Hematopoietic multipotent progenitor cell (in vitro differentiated cells): ENCODE data around the gene ARID5B. TPM values are rescaled to one million over a fixed set of nuclear protein-coding genes. Genes with fewer than 3 reads are reported as not detected.

Experiments
- DNase-seq, 3 donors: peaks; one replicate each; pipeline ENCODE4 v3.0.0-alpha.2; 2011 to 2015; ENCODE audit warnings: low read depth in 2 of 3, low spot score in 2 of 3
- total RNA-seq: library from RNA; depleted of rRNA; stranded (reverse); fragments of >200 nt; gene quantifications from one replicate; pipeline ENCODE4 v1.2.3, GENCODE V29; 2012

The ARID5B gene
- total RNA-seq, 1 donor = 11.3 TPM

DNA sequence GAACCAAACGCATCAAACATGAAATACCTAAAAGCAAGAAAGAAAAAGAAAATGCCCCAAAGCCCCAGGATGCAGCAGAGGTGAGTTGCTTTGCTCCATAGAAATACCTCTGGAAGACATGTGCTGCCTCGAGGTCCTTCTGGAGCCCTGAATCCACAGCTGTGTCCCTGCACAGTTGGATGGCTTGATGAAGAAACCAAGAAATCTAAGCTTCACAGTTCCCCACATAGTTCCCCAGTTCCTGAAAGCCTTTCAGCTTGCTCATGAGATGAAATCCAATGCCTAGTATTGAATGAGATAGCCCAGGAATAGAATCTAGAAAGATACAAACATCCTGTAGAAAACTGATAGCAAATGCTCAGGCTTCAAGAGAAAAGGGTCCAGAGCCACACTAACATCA lies 184.3 kb downstream of the ARID5B start:
- no peak for DNase-seq

DNA sequence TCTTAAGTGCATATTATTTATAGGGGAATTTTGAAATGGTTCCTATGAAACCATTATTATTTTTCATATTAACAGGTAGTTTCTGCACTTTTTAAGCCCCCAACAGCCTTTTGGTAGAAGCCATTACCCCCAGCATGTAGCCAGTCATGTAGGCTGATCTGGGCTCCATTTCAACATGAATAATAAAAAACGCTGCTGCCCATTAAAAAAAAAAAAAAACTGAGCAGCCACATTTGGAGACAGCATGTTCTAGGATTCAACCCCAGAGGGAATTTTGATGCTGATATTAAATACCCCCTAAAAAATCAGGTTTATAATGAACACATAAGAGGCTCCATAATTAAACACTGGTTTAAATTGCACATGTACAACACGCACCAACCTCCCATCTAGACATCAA lies 185.8 kb downstream of the ARID5B start:
- no peak for DNase-seq

DNA sequence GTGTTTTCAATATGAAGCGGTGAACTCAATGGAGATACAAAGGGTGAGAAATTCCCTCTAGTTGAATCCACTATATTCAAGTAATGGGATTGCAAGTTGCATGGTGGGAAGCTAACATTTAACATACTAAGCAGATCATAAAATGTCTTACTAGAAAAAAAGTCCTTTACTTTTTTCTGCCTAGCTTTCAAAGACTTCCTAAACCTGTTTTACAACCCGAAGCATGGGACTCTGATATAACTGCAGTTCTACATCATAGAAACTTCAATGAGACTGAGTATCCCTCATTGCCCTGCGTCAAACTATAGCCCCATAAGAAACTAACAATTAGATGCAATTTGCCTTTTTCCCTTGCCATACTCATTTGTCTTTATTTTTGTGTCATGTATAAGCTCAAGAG lies 187.3 kb downstream of the ARID5B start:
- DNase-seq = no peak

DNA sequence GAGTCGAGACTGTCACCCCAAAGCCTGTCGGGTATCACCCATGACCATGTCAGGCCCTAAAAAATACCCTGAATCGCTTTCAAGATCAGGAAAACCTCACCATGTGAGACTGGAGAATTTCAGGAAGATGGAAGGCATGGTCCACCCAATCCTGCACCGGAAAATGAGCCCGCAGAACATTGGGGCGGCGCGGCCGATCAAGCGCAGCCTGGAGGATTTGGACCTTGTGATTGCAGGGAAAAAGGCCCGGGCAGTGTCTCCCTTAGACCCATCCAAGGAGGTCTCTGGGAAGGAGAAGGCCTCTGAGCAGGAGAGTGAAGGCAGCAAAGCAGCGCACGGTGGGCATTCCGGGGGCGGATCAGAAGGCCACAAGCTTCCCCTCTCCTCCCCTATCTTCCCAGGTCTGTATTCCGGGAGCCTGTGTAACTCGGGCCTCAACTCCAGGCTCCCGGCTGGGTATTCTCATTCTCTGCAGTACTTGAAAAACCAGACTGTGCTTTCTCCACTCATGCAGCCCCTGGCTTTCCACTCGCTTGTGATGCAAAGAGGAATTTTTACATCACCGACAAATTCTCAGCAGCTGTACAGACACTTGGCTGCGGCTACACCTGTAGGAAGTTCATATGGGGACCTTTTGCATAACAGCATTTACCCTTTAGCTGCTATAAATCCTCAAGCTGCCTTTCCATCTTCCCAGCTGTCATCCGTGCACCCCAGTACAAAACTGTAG lies 191.0 kb downstream of the ARID5B start:
- no peak for DNase-seq

- DNase-seq = no peak
Measured at GRCh38 chr10:62093863-62094291, 192.4 kb downstream of the ARID5B start.

DNA sequence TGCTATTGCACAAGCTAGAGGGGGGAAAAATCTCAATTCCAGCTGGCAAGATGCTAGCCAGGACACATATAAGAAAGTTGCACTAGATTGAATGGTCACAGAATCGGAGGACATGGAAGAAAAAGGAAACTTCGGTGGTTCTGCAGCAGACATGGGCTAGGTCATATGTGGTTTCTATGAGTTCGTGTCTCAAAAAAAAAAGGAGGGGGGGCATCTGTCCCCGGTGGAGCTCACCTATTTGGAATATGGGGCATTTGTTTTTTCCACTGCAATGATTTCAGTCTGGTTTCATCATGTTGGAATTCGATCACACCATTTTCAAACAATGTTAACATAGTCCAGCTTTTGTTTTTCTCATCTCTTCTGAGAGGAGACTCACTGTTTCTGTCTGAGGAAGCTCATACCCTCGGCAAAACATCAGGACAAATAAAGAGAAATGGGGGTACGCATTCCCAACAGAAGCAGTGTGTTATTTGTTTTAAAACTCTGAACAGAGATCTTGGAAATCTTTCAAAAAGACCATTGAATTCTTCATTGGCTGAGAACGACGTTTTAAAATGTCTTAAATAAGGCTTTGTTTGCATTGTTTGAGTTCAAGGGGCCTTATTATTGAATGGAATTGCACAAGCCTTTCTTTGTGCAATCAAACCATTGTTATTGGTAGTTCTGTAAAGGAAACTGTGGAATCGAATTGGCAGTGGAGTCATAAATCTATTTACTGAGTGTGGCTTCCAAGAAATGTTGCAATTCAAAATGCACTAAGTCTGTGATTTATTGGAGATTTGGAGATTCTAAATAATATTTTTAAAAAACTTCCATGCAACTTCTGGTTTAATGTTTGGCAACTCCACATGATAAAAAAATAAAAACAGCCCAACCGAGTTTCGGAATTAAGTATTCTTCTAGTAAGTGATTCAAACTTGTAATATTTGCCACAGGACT lies 194.0 kb downstream of the ARID5B start:
- DNase-seq = no peak

DNA sequence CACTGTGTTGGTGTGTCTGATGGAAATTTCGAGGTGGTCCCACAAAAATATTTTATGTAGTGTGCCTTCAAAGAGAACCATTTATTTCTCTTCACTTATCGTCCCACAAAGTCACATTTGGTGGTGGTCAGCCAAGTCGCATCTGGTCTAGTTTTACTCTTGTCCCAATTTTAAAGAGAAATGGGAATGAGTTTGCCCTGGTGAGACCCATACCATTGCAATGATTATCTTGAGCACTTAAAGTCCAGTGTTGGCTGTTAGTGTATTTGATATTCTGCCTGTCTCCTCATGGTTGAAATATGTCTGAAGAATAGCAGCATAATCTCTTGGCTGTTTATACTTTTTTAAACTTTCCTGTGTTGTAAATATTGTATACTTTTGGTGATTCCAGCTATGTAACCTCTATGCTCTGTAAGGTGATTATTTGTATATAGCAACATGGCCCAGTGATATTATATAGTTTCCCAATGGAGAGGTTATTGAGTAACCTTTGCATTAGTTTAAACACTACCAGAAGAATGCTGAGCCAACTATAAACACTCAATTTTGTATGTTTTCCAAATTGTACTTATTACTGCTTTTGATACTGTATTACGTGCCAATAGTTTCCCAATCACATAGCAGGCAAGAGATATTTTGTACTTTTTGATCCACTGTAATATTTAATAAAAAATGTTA lies 194.9 kb downstream of the ARID5B start:
- no peak for DNase-seq

GRCh38 chr10:62098278-62099121 lies 197.0 kb downstream of the ARID5B start:
- no peak for DNase-seq

GRCh38 chr10:62099299-62099698 lies 197.8 kb downstream of the ARID5B start:
- DNase-seq = no peak

DNA sequence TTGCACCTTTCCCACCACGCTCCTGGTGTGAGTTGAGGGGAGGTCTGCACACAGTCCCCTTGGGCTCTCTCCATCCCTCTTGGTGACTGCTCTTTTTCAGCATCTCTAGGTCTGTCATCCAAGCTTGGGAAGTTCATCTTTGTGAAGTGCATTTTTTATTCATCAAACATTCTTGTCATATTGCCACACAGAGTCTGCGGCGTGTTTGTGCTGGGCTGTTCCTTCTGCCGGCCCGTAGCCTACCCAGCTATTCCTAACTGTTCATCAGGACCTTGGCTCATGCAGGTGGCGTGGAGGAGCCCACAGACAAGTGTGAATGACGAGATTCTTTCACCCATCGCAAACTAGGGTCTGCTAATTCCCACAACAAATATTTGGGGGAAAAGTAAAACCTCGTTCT lies 202.4 kb downstream of the ARID5B start:
- no peak for DNase-seq

DNA sequence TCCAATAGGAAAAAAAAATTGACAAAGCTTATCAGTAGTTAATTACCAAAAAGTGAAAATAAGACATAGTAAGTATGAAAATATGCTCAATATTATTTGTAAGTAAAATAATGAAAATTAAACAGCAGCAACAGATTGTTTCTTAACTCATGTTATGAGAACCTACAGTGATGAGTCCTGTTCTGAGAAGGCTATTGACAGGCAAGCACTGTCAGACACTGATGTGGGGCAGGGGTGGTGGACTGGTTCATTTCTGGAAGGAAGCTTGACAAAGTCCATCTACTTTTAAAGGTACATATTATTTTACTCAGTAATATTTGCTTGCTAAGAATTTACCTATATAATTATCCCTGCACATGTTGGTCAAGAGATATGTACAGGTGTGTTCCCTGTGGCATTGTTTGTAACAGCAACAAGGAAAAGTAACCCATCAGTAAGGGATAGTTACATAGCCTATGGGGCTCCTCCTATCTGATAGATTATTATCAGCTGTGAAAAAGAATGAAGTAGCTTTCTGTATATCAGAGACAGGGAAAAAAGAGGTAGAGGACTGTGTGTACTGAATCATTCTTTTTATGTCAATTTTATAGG lies 205.5 kb downstream of the ARID5B start:
- DNase-seq = no peak

- DNase-seq = peak in 1 of 3 donors; percentile 23
Measured at GRCh38 chr10:62108759-62109586, 207.5 kb downstream of the ARID5B start.

DNA sequence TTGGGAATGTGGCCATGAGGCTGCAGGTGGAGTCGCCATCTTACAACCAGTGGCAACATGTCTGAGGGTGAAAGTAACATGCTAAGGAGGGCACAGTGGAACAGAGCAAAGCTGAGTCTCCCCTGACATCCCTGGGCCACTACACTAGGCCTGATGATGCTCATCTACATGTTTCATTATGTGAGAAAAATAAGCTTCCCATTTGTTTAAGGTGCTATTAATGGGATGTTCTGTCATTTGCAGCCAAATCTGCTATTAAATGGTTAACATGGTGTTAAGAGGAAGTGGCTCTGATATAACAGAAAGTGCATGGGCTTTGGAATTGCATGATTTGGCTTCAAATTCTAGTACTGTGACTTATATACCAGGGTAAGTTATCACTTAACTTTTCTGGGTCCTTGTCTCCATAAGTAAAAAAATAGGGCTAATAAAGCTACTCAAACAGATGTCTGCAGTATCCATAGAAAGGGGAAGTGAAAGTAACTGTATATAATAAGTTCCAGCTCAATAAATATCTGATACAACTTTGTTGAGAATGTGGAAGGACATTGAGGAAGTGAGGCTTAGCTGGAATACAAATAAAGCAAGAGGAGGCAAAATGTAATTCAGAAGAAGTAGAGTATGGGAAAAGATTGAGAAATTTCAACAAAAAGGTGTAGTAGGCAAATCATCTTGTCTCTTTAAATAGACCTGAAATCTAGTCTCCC lies 208.2 kb downstream of the ARID5B start:
- DNase-seq = peak in 2 of 3 donors; percentile 24 to 66

DNA sequence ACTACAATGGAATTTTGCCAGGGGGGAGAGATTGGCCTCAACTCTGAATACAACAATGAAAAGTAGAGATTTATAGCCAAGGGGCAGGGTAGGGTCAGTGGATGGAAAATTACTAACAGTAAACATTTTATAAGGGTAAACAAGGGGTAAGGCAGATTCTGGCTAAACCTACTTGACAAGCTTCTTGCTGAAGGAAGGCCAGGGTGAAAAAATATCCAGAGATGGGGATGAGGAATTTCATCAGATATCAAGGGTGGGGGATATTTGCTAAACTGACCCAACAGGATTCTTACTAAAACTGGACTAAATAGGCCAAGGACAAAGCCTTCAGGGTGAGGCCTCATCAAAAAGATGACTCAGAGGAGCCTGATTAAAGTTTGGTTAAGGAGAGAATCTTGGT lies 210.8 kb downstream of the ARID5B start:
- no peak for DNase-seq

DNA sequence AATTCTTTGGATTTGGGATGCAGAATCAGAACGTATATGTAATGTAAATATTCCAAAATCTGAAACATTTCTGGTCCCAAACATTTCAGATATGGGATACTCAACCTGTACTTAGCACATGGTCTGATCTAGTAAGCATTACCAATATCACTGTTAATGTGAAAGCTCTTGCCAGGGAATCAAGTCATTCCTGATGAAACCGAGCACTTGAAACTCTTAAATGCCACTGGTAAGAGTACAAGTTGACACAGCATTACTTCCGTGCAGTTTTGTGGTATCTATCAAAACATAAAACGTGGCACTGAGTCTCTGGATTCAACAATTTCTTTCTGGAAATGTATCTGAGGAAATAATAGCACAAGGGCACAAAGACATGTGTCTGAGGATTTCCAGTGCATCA lies 211.5 kb downstream of the ARID5B start:
- DNase-seq = no peak

DNA sequence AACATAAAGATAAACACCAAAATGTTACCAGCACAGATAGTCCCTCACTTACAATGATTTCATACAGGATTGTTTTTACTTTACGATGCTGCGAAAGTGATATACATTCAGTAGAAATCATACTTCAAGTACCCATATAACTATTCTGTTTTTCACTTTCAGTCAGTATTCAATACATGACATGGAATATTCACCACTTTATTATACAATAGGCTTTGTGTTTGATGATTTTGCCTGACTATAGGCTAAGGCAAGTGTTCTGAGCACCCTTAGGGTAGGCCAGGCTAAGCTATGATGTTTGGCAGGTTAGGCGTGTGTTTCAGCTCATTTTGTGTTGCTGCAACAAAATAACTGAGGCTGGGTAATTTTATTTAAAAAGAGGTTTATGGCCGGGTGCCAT lies 212.2 kb downstream of the ARID5B start:
- DNase-seq = no peak

GRCh38 chr10:62115321-62115720 lies 213.8 kb downstream of the ARID5B start:
- DNase-seq = no peak

DNA sequence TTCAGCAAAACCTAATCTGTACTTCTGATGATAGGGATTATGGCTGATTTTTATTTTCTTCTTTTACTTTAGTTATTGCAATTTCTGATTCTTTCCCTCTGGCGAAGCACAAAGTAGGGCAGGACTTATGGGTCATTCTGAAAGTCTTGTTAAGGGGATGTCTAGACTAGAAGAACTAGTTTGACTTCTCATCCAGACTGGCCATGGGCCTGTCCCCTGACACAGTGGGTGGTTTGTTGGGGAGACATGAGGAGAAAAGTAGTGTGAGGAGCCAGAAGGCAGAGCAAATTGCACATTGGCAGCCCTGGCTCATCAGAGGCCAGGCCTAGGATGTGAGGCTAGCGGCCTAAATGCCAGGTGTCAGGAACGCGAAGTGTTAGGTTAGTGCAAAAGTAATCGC lies 214.3 kb downstream of the ARID5B start:
- no peak for DNase-seq

- no peak for DNase-seq
Measured at GRCh38 chr10:62116896-62117295, 215.4 kb downstream of the ARID5B start.
